ENCODE results near the gene KAT6B.

Gene KAT6B

GRCh38 chr10:75019370-75019769 lies 193.0 kb downstream of the KAT6B start:
- FAIRE-seq = peak; percentile 76

GRCh38 chr10:75020168-75020567 lies 193.8 kb downstream of the KAT6B start:
- FAIRE-seq = no peak

DNA sequence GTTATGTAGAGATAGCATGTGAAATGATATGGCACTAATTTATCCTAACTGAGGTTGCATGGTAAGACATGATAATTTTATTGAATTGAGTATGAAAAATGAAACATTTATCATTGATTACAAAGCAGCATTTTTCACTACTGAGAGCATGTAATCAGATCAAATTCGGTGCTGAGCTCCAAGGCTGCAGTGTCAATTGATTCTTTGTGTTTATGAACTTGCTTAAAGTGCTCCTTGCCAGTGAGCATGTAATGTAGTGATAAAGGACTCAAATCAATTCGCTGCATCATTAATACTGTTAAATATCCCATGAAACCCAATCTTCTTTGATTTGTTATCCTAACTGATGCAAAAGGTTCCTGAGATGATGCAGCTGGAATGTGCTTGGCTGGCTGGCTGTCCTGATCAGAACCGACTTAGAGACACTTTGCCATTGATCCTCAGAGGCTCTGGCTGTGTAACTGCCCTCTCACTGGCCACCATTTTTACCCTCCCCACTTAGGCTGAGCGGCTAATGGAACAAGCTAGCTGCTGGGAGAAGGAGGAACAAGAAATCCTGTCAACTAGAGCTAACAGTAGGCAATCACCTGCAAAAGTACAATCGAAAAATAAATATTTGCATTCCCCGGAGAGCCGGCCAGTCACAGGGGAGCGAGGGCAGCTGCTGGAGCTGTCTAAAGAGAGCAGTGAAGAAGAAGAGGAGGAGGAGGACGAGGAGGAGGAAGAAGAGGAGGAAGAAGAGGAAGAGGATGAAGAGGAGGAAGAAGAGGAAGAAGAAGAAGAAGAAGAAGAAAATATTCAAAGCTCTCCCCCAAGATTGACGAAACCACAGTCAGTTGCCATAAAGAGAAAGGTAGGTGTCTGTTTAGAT lies 195.2 kb downstream of the KAT6B start:
- peak; percentile 9 for FAIRE-seq

DNA sequence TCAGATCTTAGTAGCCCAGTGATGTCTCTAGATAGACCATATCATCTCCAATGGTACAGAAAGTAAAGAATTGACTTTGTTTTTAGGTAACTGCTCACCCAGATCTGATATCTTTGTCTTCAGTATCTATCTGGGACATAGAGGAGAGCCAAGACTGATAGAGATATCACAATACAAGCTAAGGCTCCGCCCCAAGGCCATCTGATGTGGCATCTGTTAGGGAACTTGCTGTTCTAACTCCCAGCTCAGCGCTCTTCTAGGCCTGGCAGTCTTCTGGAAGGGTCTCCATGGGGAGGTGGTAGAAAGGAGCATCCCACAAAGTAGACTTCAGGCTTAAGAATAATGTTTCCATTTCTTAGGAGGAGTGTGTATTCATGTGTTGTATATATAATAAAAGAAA lies 196.7 kb downstream of the KAT6B start:
- FAIRE-seq = no peak

DNA sequence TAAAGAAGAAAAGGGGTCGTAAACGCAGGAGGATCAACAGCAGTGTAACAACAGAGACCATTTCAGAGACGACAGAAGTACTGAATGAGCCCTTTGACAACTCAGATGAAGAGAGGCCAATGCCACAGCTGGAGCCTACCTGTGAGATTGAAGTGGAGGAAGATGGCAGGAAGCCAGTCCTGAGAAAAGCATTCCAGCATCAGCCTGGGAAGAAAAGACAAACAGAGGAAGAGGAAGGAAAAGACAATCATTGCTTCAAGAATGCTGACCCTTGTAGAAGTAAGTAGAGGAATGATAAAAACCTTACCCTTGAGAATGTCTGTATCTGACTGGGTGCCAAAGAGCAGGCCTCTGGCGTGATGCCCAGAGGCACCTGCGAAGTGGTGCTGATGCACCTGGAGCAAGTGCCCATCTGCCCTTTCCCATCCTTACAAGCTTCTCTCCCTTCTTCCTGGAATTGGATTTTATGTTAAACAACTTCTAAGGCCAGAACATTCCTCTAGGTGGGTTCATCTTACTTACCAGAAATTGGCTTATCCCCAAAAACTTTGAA lies 198.6 kb downstream of the KAT6B start:
- no peak for FAIRE-seq

DNA sequence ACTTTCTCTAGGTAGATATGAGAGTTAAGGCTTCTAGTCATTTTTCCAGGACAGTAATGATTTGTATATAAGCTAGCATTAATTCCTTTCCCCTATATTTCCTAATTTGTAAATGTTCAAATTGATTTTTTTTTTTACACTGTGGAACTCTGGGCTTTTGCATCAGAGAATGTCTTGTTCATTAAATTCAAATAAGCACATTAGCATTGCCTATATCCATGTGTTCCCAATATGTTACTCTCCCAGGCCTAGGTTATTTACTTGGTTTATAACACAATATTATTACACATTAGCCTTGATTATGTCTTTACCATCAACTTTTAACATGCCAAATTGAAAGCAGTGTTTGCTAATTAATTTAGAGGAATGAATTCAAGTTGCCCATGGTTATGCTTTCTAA lies 201.6 kb downstream of the KAT6B start:
- no peak for FAIRE-seq

DNA sequence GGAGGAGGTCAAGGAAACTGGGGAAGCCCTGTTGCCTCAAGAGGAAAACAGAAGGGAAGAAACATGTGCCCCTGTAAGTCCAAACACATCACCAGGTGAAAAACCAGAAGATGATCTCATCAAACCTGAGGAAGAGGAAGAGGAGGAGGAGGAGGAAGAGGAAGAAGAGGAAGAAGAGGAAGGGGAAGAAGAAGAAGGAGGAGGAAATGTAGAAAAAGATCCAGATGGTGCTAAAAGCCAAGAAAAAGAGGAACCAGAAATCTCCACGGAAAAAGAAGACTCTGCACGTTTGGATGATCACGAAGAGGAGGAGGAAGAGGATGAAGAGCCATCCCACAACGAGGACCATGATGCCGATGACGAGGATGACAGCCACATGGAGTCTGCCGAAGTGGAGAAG lies 202.3 kb downstream of the KAT6B start:
- no peak for FAIRE-seq

GRCh38 chr10:75029420-75029819 lies 203.0 kb downstream of the KAT6B start:
- no peak for FAIRE-seq

GRCh38 chr10:75029857-75030256 lies 203.5 kb downstream of the KAT6B start:
- no peak for FAIRE-seq

DNA sequence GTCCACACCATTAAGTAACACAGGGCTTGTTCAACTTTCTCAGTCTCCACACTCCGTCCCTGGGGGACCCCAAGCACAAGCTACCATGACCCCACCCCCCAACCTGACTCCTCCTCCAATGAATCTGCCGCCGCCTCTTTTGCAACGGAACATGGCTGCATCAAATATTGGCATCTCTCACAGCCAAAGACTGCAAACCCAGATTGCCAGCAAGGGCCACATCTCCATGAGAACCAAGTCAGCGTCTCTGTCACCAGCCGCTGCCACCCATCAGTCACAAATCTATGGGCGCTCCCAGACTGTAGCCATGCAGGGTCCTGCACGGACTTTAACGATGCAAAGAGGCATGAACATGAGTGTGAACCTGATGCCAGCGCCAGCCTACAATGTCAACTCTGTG lies 204.0 kb downstream of the KAT6B start:
- FAIRE-seq = no peak

DNA sequence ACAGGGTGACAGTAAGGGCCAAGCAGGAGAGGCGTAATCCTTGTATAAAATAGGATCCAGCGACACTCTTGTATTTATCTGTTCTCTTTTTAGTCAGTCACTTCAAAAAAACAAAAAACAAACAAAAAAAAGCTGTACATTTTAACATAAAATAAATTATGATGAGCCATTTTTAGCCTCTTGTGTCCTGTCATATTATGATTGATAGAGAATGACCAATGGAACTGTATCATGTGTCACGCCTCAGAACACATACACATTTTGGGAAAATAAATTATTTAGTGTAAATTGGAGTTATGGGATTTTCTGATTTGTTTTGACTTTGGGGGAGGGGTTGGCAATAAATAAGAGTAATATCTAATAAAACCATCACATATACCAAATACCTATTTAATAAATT lies 205.7 kb downstream of the KAT6B start:
- FAIRE-seq = peak; percentile 5

- FAIRE-seq = no peak
Observed at GRCh38 chr10:75032813-75033212, 206.4 kb downstream of the KAT6B start.

GRCh38 chr10:75033399-75034130 lies 207.2 kb downstream of the KAT6B start:
- no peak for FAIRE-seq

DNA sequence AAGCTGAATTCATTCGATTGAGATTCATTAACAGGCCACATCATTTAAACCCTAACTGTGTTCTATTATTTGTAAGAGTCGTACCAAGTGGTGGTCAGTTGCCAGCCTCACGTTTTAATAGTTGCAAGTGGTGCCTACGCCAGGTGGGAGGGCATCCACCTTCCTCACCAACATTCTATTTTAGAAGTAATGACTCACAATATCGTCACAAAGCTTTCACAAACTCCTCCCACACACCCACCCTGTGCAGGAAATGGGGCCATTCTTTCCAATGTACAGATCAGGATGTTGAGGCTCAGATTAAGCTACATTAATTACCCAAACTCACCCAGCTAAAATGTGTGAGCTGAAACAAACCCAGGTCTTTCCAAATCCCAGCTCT lies 207.7 kb downstream of the KAT6B start:
- no peak for FAIRE-seq

DNA sequence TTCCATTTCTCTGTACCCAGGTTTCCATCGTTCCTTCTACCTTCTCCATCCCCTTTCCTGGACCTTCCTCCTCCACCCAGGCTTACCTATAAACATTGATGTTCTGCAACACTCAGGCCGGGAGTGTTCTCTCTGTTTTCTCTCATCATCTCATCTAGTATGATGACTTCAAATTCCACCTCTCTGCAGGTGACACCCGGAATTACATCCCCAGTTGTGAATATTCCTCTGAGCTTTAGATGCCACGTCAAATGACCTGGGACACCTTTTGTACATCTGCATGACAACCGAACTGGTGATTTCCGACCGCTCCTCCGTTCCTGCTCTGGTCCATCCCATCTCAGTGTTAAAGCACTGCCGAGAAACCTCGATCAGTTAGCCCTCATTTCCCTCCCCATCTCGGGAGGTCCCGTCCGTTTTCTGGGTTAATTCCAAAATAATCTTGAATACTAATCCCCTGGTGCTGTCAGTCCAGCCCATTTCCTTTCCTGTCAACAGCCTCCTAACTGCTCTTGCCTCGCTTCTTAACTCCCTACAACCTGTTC lies 208.4 kb downstream of the KAT6B start:
- no peak for FAIRE-seq

DNA sequence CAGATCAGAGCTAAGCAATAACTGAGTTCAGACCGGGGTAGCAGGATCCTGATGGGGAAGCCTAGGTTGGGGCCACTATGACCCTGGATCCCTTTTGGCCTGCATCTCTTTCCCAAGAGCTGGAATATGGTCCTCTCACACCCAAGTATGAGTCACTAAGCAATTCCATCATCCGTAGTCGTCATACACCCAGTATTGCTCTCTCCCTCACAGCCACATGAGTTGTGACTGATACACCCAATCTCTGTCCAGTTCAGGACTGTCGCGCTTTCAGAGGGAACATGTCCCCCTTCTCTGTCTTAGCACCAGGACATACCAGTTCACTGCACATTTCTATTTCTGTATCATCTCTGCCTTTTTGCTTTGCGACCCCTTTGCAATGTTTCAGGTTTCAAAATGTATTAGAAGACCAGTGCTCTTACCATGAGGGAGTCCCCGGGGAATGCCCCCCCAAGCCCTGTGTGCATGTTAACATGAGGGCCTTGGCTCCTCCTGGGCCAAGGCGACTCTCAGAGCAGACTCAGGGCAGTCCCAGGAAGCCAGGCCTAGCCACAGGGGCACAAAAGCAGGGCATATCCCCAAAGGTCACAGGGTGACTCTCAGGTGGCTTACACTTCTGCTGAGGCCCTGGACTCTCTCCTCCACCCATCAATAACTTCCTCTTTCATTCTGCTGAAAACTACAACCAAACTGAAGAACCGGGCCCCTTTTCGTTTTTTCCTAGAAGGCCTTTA lies 209.7 kb downstream of the KAT6B start:
- no peak for FAIRE-seq

- no peak for FAIRE-seq
Observed at GRCh38 chr10:75037171-75038153, 211.1 kb downstream of the KAT6B start.

GRCh38 chr10:75038335-75038734 lies 211.9 kb downstream of the KAT6B start:
- FAIRE-seq = no peak

GRCh38 chr10:75040576-75040975 lies 214.2 kb downstream of the KAT6B start:
- FAIRE-seq = no peak

DNA sequence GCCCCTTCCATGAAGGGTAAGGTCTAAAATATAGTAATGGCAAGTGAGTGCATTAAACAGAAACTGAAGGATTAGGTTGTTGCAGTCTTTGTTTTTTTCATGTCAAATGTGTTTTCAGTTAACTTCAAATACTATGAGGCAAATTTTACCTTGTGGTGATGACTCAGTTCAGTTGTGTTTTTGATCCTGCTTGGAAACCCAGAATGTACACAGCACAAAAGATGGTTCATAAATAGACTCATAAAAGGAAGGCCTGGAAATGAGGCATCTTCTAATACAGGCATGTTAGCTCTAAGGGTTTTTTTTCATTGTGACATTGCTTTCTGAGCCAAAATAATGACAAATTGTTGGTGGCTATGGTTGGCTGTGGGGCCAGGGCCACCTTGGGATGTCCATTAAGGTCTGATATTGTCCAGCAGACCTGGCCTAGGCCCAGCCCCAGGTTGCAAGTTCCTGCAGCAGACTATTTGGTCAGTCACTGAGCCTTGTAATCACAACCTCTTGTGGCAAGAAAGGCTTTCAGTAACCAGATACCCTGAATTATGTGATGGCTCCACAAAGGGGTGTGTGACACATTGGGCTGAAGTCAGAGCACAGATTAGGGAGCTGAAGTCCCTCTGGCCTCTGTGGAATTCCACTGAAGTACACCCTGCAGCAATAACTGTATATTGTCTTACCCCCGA lies 216.0 kb downstream of the KAT6B start:
- peak; percentile 72 for FAIRE-seq
